ENCODE data around the gene ALDH1A1.

ALDH1A1 gene

DNA sequence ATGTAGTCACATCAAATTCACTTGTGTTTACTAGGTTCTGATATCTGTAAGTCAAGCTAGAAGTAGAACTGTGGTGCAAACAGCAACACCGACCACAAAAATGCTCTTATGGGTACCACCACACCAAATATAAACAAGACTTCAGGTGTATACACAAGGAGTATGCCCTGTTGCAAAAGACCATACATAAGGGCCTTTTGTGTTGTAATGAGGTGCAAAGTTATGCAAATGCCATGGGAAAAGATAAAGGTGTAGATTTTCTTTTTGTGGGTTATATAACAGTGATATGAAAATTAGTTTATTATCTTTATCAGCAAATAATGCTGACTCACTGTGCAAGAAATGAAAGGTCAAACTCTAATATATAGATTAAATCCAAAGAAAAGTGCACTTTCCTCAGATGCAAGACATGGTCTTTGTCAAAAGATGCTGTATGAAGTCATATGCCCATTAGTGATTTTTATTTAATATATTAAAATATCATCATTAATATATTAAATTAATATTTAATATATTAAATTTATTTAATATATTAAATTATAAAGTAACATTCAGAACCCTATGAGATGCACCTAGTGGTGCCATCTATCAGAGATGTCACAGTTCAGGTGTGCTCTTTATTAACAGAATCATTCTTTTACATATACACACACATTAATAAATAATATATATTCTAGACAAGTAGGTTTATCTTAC is 26.7 kb upstream of the ALDH1A1 start:
- DNase-seq (ENCODE audit: low read depth): no peak

DNA sequence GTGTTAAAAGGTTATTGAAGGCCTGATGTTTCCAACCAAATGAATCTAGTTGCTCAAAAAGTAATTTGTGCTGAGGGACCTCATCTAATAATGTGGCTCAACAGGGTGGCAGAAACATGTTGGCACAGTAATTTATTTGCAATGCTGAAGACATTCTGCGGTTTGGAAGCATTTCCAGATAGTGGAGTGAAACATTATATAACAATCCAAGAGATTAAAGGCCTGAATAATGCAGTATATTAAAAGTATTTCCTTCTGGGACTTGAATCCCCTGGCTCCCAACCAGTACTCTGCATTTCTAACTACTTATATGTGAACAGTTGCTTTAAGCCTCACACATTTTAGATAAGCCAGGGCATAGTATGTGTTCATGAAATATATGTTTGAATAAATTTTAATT is 25.9 kb upstream of the ALDH1A1 start:
- DNase-seq (ENCODE audit: low read depth): peak; percentile 19

DNA sequence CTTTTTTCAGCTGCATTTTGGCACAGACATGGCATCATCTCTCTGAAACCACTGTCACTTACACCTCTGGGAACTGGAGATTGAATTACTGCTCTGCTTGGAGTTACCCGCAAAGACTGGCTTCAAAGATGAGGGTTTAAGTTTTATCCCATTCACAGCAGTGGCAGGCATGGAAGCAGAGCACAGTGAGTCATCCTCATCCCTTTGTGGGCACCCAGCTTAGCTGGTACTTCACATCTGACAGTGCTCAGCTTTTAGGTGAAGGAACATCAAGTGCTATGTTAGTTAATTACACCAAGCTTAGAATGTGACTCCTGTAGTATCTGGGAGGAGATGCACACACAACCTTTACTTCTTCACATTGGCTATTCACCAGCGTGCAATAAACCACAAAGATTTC is 24.8 kb upstream of the ALDH1A1 start:
- peak; percentile 6 for DNase-seq (ENCODE audit: low read depth)

DNA sequence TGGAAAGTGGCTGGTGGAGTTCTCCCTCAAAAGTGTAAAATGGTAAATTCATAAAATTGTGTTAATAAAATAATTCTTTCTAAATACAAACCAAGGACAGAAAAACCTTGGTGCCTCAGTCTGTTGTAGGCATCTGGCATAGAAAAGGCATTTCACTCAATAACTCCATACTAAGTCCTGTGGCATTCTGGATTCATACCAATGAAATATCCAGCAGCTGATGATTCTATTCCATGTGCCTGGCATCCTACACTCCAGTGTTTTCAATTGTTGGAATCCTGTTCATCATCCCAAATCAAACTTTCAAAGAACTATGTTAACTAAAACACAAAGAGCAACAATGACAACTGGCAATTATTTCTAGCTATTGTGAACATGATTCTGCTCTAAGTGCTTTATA is 21.6 kb upstream of the ALDH1A1 start:
- no peak for DNase-seq (ENCODE audit: low read depth)

DNA sequence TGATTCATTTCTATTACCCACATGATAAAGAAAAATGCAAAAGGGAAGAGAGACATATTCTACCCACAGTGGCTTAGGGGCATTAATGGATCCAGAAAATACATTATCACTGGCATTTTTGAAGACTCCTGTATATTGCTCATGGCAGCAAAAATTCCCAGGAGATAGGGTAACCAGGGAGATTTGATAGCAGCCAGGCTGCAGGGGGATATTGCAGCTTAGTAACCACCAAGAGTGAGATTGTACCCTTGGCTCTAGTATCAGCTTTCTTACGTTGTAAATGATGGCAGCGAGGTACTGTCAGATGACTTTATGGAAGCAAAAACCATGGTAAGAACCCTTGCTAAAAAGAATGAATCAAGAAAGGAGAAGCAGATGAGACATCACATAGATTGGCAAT is 19.8 kb upstream of the ALDH1A1 start:
- DNase-seq (ENCODE audit: low read depth): no peak

DNA sequence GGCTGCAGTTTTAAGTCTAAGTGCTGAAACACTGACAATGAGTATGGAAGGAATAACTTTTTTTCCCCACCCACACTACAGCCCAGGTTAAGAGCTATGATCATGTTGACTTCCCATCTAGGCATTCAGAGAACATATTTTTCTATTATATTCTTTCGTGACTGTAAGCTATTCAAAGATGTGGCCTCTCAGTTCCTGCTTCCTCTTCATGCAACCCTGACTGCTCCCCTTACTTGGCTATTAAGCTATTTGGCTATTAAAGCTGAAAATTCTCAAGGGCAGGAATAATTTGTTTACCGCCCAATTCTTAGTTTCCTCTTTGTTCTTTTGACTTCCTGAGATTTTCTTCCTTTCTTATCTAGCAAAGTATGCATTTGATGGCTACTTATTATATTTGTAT is 18.6 kb upstream of the ALDH1A1 start:
- no peak for DNase-seq (ENCODE audit: low read depth)

DNA sequence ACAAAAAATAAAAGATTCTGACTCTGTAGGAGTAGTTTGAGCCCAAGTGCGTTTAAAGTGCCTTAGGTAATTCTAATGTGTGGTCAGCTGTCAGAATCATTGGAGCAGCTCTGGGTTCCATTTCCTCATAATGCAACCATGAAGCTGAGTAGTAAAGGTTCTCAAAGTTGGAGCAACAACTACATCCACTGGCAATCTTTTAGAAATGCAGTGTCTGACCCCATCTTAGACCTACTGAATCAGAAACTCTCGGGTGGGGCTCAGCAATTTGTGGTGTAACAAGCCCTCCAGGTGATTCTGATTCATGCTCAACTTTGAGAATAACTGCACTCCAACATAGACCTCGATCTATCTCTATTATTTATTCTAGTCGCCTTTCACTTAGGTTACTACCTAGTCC is 7.6 kb upstream of the ALDH1A1 start:
- DNase-seq (ENCODE audit: low read depth): no peak

DNA sequence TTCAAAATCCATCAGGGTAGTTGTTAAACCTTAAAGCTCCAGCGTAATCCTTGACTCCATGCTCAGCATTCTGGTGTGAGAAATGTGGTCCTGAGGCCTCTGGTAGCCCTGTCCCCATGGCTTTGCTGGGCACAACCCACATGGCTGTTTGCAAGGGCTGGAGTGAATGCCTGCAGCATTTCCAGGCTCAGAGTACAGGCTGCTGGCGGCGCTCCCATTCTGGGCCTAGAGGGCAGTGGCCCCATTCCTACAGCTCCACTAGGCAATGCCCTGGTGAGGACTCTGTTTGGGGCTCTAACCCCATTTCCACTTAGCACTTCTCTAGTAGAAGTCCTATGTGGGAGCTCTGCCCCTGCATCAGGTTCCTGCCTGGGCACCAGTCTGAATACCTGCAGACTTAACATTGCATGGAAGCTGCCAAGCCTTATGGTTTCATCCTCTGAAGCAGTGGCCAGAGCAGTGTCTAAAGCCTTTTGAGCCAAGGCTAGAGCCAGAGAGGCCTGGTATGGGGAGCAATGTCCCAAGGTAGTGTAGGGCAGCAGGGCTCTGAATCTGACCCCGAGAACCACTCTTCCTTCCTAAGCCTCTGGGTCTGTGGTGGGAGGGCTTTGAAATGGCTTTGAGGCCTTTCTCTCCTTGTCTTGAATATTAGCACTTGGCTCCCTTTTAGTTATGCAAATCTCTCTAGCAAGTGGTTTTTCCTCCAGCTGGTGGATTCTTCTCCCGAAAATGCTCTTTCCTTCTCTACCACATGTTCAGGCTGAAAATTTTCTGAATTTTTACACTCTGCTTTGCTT is 5.8 kb upstream of the ALDH1A1 start:
- no peak for DNase-seq (ENCODE audit: low read depth)

DNA sequence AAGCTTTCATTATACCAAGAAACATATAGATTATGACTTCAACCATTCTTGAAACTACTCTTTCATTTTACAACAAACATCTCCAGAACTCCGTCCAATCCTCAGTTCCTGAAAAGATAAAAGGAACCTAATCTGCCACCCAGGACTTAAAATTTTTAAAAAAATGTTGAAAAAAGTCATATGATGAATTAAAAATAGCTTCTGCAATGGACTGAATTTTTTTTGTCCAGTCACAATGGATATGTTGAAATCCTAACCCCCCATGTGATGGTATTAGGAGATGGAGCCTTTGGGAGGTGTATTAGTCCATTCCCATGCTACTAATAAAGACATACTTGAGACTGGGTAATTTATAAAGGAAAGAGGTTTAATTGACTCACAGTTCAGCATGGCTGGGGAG is 2.7 kb upstream of the ALDH1A1 start:
- DNase-seq (ENCODE audit: low read depth): no peak

DNA sequence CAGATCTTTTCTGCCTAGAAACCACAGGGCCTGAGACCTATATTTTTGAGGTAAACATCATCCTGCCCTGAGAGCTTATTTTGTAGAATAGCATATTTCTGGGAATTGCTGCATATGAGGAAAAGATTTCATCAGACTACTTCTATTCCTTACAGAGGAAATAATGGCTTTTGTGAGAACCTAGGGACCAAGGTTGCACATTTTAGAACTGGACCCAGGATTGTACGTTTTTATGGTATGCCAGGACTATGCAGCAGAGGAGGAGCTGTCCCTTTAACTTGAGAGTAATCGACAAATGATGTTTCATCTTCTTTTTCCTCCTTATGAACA is 2.2 kb upstream of the ALDH1A1 start:
- DNase-seq (ENCODE audit: low read depth): no peak

DNA sequence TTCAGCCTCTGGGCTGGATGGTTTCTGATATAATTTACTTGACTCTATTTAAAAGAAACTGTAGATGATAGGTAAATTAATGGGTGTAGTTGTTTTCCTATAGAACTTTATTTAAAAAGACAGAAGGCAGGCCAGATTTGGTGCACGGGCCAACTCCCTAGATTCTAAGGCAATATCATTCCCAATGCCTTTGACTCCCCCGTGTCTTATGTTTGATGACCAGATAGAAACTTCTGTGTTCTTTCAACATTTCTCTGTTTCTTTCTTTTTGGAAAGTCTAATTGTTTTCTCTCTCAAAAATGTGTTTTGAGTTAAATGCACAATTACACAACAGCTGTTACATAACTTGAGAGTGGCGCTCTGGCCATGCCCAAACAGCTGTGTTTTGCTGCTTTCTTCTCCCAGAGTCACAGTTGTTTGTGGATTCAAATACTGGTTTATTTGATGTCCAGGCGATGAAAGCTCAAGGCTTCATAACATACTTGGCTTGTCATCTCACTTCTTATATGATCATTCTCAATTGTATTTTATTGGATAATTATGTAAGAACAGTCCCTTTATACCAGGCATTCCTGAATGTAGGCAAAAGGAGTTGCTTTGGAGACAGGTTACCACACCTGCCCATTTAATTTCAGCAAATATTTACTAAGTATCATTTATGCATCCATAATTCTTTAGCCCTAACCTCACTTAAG is 1.7 kb upstream of the ALDH1A1 start:
- DNase-seq (ENCODE audit: low read depth): no peak

DNA sequence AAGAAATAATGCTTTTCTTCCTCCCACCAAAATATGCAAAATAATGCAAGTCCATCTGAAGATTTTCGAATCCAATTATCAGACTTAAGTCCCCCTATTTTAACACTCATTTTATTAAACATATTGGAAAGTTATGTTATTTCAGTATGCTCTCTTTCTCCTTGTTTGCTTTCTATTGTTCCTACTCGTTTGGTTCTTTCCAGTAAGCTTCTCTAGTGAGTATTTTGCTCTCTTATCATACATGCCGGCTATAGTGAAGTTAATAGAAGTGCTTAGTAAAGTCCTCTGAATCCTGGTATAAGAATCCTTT is 517 bp downstream of the ALDH1A1 start:
- no peak for DNase-seq (ENCODE audit: low read depth)

DNA sequence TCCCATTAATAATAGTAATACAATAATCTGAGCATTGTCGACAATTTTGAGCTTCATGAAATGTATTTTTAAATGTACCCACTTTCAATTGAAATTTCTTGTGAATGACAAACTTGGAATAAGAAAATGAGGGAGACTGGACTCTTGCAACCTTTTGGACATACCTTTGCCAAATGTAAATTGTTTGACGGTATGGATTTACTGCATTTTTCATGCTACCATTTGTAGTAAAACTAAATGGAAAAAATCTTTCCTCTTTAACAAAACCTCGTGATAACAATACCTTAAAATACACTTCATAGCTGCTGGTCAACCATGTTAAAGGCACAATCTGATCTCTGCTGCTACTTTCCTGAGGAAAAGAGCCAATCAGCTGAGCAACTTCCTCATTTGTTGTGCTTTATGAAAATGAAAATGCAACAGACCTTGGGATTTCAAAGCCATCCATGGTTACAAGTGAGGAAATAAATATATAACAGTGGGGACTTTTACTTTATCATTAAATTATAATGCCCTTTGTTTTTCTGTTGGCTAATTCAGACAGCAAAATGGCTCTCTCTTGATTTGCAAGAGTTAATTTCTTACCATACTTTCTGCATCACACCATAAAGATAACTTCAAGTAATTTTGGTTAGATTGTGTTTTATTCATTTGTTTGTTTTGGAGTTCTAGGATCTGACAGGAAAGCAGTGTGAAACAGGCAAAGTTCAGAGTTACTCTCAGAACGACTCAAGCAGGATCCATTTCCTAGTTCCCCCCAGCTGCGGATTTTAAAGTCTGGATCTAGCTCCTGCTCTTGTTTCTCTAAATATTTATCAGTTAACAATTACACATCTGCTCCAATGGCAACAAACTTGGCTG is 1.1 kb downstream of the ALDH1A1 start:
- no peak for DNase-seq (ENCODE audit: low read depth)

DNA sequence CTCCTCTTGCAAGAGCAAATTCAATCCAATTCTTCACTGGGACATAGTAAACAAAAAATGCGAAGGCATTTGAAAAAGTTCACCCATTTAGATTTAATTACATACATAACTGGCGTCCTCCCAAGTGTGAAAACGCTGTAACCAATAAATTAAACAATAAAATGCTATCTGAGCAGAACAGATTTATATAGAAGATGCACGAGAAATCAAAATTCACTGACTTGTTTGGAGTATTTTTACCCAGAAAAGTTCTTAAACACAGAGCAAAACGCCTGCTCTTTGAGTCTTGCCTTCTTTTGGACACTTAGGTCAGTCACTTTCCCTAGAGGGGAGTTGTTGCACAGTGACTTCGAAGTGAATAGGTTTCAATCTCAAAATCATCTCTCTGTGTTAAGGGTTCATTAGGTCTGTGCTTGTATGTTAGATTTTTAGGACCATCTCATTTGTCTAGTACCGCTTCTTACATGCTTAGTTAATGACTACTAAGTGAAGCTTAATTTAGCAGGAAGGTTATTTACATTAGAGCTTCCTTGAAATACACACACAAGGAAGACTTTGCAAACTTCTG is 1.9 kb downstream of the ALDH1A1 start:
- DNase-seq (ENCODE audit: low read depth): no peak

DNA sequence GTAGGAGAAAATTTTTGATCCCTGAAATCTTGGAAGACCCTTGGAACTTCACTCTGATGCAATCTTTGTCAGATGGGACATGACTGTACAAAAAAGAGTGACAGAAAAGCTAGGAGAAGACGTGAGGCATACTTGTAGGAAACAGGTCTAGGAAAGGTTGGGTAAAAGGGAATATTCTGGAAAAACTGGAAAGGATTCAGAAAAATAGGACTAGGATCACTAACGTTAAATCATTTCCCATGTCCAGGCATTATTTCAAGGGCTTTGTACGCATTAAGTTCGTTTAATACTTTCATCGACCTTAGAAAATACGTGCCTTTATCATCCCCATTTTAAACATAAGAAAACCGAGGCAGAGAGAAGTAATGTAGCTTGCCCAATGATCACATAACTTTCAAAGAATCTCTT is 2.9 kb downstream of the ALDH1A1 start:
- DNase-seq (ENCODE audit: low read depth): no peak

DNA sequence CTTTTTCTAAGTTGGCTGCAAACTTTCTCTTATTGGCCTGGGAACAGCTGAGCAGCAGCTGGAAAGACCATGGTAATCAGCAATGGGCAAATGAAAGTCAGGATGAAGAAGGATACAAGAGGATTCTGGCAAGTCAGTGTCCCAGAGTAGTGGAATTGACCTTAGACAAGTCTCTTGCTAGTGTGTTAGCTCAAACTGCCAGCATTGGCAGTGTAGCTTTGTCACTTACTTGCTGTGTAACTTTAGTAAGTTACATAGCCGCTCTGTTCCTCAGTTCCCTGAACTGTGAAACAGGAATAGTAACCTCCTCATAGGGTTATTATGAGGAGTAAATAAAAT is 3.6 kb downstream of the ALDH1A1 start:
- no peak for DNase-seq (ENCODE audit: low read depth)

DNA sequence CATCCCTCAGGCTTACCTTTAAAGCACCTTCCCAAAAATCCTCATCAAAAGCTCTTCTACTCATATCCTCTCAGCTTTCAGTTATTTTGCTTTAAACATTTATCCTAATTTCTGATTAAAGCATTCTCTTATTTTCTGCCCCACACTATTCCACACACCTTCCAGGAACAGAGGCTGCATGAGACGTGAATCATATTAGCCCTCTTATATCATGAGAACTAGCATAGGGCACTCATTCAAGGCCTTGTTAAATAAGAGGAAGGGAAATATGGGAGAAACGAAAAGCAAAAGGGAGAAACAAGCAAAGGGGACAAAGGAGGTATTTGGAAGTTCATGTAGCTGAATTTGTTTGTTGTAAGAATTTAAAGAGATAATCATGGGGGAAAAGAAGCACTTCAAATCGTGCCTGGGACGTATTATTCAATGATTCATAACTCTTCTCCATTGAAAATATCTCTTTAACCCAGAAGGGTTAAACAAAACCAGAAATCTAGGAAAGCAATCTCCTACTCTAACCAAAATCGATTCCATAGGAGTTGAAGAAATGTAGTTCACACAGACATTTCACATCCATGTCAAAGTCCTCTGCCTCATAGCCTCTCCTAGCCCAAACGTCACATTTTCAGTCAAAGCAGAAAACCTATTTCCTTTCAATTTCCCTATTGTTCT is 4.1 kb downstream of the ALDH1A1 start:
- DNase-seq (ENCODE audit: low read depth): no peak

DNA sequence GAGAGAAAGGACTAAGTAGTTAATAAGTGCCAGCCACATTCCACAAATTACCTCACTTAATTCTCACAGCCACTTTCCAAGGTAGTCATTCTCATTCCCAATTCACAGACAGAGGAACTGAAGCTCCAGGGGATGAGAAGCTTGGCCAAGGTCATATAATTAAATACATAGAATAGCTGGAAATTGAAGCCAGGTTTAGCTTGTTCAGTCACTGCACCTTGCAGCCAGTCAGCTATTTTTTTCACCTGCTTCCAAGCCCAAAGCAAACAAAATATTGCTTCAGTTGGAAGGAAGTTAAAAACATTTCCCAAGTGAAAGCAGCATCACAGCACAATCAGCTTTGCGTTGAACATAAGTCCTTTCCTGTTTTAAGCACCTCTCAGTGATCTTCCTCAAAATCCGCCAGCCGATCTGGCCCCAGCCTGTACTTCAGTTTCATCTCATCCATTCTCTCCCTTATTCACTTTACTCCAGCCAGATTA is 4.8 kb downstream of the ALDH1A1 start:
- DNase-seq (ENCODE audit: low read depth): no peak

DNA sequence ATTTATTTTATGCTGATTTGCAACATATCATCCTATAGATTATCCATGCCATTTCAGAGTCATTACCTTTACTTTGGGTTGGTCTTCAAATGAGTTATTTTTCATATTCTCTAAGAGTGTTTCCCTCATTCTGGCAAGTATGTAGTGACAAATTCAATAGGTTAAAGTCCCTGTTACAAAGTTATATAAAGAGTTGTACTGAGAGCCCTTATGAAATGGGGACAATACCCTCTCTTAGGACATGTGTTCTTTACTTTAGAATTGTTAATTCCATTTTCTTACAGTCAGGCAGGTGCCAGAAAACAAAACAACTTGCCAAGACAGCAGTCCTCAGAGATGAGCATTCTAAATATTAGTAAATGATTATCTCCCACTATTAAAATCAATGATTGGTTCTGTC is 6.0 kb downstream of the ALDH1A1 start:
- DNase-seq (ENCODE audit: low read depth): no peak

DNA sequence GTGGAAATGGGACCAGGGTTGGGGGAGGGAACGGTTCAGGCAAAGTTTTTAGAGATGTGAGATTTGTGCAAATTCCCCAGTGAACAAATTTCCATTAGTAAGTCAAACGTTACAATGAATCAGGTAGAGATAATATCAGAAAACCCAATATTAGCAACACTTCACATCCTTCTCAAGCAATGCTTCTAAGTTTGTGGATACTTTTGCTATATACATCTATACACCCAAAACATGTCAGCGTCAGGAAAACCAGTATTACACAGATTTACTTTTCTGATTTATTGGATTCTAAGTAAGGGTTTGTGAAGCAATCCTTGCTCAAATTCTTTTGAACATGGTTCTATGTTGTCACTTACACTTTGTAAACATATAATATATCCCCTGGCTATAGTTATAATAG is 6.5 kb downstream of the ALDH1A1 start:
- no peak for DNase-seq (ENCODE audit: low read depth)

DNA sequence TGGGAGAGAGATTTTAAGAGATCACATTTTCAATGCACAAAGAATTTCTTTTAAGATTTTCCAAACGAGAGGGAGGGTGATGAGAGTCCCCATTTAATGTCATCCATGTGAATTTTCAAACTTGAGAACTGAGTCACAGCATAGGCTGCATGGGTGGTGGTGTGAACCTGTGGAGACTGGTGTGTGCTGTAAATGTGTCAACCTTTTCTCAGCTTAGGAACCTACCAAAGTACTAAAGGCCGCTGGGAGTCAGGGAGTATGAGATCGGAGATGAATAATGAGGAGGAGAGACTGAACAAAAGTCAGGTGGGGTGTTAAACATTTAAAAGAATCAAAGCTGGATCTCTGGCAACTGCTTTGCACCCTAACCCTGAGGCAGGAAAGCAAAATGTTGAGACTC is 7.5 kb downstream of the ALDH1A1 start:
- no peak for DNase-seq (ENCODE audit: low read depth)

All from ELR (cell line).